Middle frontal gyrus (tissue), 1 donor: Measurements from ENCODE around the gene COL7A1.

Source experiments
- DNase-seq: peaks from one replicate; pipeline ENCODE4 v3.0.0-alpha.2; 2015; ENCODE audit warnings: low spot score; ENCODE audit errors: extremely low spot score

COL7A1 gene

DNA sequence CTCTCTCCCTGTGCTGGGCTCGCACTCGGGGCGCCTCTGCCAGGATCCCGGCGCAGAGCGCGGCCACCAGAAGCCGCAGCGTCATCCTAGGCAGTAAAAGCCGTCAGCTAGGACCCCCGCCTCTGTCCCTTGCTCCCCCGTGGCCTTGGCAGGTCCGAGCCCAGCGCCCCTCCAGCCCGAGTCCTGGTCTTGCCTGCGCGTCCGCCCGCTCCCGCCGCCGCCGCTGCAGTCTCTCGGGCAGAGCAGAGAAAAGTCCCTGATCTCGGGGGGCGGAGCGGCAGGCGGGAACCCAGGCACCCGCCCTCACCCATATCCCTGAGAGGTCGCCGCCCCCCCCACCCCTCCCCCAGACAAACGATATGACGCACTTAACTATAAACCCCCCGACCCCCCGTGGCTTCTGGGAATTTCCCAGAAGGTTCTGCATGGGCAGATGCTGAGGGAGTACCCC, at the start of gene COL7A1:
Gene COL7A1, minus strand, starts transcription at position 255 of the 451 bp plus-strand sequence. Its CDS starts 170 bp downstream, at position 85.
- no peak for DNase-seq

DNA sequence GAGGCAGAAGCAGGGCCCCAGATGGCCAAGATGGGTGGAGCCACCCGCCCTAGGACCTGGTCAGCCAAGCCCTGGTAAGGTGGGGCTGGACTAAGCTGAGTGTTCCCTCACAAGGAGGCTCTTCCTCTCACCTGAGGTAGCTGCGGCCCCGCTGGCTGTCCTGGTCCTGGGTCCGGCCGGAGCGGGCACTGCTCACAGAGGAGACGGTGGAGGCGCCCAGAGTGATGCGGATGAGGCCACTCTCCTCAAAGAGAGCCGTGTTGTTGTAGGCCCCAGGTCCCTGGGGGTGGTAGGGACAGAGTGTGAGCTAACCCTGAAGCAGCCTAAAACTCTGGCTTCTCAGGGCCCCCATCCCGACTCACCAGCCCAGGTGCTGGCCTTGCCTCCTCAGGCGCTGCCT, 47.5 kb upstream of the COL7A1 start:
- DNase-seq = no peak

DNA sequence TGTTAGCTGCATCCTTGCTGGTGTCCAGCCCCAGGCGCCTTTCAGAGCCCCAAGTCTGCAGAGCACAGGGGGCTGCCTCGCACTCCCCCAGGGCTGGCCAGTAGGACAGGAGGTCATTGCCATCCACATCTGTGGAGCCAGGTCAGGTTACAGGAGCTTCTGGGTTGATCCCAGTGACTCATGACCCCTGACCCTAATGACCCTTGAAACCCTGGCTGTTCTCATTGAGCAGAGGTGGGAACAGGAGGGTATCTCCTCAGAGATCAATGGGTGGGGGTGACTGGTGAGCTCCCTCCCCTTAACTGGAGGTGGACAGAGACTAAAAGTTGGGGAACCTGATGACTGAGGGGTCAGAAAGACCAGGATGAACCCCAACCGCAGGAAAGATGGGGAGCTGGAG, 46.3 kb upstream of the COL7A1 start:
- no peak for DNase-seq

DNA sequence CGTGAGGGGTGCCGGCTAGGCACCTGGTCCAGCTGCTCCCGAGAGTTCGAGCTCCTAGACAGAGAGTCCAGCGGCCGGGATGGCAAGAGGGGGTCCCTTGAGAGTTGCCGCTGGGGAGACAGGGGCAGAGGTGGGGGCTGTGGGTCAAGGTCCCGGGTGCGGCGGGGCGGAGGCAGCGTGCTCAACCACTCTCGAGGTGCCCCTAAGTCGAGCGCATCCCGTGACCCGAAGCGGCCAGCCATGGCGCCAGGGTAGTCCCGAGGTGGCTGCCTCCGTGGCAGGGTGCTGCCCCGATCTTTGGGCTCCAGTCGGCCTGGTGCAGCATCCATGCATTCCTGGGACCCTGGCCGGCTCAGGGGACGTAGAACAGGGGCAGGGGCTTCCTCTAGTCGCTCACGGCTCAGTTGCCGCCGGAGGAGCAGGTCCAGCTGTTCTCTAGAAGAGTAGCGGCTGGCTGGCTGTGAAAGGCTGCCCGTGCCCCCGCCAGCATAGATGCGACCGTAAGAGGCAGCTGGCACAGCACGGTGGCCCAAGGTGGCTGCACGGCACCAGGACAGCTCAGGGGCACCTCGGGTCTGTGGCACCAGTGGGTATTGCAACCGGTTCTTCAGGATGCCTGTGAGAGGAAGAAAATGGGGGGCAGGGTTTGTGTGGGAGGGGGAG, 44.9 kb upstream of the COL7A1 start:
- DNase-seq = no peak

DNA sequence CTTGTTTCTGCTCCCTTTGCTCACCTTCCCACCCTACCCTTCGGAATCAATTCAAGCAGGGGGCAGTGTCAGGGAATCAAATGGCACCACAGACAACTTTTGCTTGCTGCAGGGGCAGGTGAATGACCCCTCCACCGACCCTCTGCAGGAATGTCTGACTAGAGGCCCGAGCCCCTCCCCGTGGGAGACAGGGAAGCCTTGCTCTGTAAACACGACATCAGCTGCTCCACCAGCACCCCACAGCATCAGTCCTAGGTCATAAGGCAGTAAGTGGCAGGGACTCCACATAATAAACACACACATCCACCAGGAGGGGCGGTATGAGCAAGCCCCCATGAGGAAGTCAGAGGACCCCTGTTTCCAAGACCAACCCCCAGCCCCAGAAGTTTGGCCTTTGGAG, 42.2 kb upstream of the COL7A1 start:
- no peak for DNase-seq

DNA sequence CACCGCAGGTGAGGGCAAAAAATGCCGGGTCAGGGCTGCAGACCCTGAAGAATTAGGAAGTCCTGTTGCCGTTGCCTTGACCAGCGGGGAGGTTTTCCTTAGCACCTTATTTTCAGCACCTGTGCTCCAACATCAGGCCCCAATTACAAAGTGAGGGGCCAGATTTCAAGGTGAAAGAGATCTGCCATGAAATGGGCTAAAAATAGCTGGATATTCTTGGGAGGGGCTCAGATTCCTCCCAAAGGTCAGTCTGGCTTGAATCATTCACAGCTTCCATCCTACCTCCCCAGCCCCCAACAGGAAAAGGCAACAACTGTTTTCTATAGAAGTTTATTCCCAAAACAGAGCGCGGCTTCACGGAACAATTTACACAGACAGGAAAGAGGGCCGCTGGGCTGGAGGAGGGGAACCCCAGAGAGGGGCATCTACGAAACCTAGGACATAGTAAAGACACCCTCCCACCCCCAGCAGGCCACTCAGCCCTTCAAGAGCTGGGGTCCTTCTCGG, 41.1 kb upstream of the COL7A1 start:
- no peak for DNase-seq

DNA sequence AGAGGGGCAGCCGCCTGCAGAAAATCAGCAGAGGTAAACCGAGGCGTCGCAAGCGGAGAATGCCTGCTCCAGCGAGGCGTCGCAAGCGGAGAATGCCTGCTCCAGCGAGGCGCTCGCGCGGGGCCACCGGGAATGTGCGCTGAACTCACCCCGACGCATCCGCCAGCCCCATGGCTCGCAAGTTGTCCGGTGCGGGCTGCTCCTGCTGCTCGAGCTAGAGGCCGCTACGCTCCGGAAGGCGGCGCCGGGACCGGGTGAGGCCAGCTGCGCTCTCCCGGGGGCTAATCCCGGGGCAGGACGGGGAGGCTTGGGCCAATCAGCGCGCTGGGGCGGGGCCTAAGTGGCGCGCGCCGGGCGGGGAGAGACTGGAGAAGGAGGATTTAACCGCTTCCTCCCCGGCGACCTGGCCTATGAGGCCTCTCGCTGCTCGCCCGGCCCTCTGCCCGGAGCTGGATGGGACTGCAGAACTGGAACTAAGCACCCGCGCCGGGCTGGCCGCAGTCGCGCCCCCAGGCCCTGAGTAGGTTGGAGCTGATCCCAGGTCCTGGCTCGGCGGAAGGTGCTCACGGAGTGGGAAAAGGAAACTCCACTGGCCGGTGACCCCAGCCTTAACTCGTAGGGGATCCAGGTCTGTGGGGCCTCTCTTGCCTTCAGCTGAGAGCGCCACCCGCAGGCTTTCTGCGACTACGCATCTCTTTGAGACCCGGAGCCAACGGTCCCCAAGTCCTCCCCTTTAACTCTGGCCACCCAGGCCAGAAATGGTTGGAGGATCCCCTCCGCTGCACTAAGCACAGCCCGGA, 40.3 kb upstream of the COL7A1 start, which contains the start of gene SLC26A6:
Gene SLC26A6, minus strand, starts transcription at position 240 of the 800 bp plus-strand sequence. Its CDS starts 68 bp downstream, at position 172.
- DNase-seq = peak; percentile 92

DNA sequence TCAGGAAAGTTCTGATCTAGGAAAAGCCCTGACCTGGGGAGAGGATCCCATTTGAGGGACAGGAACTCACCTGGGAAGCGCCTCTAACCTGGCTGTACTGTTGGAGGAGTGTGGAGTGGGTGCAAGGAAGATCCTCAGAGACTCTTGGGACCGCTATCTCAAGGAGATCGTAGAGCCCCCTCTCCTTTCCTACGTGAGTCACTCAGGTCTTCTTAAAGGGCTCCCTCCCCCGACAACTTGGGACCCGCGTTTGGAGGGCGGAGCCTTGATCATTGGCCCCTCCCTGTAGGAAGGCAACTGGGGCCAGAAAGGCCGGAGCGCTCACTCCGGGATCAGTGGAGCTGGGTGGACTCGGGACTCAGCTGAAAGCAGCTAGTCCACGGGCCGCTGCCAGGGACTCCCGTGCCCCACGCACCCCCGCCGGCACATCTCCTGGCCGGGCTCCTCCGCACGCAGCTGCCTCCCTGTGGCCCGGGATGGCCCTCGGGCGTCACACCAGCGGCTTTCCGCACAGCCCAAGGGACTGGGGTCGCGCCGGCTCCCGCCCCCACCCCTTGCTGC, 39.6 kb upstream of the COL7A1 start:
- DNase-seq = no peak

DNA sequence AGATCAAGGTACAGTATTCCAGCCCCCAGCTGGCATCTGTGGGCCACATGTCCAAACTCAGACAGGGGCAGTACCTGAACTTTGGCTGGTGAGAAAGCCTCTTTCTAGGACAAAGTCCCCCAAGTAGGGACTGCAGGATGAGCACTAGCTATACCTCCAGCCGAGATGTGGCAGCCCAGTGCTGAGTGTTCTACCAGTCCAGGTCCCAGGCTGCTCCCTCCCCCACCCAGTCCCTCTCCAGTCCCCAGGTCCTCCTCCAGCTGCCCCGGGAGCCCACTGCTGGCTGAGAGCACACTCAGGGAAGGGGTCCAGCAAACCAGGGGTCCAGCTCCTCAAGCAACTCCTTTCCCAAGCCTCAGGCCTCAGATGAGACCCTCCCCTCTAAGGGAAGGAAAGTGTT, 38.6 kb upstream of the COL7A1 start:
- no peak for DNase-seq

DNA sequence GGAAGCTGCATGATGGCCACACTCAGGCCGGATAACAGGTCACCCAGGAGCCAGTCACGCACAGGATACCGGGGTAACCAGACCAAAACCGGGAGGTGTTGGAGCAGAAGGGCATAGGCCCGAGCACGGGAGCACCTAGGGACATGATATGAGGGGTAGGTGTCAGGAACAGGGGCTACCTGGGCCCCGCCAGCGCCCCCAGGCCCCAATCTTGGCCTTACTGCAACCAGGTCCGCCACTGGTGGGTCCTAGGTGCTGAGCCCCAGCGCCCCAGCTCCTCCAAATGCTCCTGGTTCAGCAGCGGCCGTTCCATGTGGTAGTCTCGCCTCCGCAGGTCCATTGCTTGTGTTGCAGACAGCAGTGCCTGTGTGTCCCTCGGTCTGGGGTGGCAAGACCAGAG, 38.1 kb upstream of the COL7A1 start:
- DNase-seq = no peak

DNA sequence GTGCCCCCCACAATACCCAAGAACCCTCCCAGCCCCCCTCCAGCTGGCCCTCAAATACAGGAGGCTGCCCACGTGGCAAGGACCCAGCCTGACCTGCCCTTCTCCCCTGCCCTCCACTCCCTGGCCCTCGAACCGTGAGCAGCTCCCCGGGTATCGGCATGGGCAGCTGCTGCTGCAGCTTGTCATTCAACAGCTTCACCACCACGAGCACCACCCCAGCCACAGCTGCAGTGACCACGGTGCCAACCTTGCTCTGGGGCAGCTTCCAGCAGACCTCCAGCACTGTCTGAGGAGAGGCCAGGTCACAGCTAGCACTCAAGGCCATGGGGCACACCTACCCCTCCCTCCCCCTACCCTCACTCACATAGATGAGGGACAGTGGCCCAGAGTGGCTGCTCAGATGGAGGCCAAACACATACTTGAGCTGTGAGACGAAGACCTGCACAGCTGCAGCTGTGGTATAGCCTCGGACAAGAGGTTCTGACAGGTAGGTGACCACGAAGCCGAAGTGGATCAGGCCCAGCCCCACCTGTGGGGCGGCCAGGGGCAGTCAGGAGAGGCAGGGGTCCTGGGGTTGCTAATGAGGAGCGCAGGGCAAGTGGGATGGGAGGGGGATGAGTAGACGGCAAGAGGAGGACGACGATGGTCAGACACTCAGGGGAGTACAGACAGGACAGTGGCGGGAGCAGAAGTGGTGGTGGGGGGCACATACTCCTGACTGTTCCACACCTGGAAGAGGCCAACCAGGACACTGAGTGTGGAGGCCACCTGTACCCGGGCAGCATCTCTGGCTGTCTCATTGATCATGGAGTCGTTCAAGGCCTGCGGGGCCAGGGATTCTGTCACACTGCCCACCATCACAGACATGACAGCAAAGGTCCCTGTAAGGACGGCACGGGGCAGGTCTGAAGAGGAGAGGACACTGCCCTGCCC, 36.7 kb upstream of the COL7A1 start:
- no peak for DNase-seq

DNA sequence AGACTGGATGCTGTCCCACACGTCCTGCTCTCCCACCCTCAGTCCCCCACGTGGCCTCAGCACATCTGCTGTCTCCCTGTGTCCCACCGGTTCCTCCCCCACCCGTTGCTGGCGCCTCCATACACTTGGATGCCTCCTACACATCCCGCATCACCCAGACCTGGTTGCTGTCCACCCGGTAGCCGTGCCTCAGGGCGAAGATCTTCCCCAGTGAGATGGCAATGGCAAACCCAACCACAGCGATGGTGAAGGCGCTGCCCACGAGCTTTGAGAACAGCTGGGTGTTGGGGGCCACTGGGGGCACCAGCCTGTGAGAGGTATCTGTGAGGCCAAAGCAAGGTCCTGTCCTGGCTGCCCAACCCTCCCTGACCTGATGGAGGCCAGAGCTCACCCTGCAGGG, 35.7 kb upstream of the COL7A1 start:
- DNase-seq = no peak

DNA sequence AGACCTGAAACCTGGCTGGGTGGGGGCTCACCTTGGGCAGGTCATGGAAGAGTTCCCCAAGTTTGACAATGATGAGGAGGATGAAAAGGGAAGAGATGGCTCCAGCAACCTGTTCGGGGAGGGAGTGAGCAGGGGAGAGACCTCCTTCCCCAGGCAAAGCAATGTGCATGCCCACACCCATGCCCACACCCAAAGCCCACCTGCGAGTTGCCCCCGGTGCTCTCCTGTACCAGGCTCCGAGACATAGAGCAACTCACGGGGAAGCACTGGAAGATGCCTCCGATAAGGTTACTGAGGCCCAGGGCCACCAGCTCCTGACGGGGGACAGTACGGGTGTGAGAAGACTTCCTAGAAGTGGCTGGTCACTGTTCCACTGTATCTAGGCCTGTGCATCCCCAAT, 35.3 kb upstream of the COL7A1 start:
- DNase-seq = no peak

DNA sequence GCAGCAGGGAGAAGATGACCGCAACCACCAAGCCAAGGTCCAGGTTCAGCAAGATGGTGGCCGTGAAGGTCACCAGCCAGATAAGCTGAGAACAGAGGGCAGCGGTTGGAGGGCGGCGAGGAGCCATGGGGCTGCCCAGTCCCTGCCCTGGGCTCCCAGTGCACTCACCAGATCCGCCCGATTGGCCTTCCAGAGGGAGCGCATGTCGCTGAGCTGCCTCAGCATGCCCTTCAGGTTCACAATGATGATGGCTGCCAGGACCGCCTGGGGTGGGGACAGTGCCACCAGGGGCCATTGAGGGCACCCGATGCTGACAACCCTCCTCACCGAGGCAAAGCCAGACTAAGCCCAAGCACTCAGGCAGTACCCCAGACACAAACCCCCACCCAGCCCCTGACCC, 34.8 kb upstream of the COL7A1 start:
- no peak for DNase-seq

DNA sequence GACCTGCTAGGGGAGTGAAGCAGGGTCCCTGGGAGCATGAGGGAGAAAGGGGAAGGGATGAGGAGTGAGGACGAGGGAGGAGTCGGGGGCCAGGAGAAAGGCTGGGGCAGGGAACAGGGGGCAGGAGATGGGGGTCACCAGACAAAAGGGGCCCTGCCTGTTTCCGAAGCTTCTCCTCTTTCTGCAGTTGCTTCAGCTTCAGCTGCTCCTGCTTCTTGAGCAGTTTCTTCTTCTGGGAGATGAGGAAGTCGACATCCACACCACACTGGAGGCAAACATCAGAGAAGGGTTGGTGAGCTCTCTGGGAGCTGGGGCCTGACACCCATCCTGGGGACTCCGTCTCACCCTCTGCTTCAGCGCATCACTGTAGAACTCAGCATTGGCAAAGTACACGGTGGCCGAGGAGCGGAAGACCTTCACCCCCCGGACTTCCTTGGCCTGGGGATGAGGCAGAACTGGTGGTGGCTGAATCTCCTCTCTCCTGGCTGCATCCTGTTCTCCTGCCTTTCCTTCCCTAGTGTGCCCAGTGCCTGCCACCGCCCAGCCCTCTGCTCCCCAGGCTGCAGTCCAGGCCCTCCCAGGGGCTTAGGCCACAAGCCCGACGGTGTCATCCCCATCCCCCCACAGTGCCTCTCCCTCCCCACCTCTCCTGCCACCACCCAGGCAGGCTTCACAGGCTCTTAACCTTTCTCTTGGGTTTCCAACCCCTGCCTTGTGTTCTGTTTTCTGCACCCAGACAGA, 33.3 kb upstream of the COL7A1 start:
- DNase-seq = no peak

DNA sequence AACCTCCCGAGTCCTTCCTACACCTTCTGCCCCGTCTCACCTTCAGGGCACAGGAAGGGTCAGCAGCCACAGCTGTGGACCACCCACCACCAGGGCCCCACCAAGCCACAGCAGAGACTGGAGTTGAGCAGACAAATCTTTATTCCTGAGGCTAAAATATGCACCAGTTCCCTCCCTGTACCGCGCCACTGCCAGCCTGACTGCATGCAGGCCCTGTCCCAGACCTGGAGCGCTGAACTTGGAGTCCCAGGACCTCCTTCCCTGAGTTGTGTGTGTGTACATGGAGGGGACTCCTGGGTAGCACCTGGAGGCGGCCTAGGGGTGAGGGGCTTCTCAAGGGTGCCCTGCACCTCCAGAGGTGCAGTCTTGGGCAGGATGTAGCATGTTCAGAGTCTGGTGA, 30.5 kb upstream of the COL7A1 start:
- DNase-seq = no peak

DNA sequence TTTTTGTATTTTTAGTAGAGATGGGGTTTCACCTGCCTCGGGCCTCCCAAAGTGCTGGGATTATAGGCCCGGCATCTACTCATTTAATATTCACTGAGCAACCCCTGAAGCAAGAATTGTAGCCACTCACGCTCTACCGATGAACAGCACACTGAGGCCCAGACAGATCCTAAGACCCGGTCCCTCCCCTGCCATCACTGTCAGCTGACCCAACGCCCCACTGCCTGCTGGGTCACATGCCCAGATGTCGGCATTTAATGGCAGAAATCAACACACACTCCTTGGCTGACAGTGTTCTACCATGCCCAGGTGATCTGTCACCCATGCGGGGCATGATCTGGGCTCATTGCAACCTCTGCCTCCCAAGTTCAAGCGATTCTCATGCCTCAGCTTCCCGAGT, 29.6 kb upstream of the COL7A1 start:
- DNase-seq = no peak

DNA sequence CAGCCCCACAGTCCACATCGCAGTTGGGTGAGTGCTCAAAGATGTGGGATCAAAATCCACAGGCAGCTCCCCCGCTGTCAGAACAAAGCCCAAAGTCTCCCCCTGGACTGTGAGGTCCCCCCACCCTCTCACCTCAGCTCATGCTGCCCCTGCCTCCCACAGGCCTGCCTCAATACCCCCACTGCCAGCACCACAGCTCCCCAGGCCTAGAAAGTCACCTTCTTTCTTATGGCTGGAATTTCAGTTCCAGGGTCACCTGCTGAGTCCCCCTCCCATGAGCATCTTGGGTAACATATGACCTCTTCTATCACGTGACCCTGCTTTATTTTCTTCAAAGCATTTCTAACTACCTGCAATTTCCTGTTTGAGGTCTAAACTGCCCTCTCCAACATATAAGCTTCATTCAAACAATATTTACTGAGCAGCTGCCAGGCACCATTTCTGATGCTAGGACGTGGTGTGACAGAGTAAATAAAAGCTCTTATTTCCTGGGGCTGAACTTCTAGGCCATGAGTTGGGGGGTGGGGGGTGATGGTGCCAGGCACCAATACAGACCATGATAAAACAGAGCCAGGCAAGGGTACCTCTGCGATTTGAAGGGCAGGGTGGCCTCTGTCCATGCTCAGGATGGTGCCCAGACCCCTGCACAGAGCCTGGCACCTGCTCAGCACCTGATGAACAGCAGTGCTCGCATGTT, 28.9 kb upstream of the COL7A1 start:
- DNase-seq = no peak

DNA sequence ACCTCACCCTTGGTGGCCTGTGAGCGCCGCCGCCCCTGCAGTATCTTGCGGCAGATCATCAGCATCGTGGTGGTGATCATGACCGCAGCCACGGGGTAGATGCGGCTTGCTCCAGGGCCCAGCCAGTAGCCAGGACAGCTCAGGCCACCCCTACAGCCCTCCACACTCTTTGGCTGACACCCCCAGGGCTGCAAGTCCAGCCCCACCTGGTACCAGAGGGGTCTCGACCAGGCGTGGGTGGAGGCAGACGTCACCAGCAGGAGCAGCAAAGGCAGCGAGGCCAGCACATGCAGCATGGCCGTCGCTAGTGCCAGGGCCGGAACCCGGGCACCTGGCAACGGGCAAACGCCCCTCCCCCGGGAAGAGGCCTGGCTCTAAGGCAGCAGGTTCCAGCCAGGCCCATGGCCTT, 26.3 kb upstream of the COL7A1 start, which contains the start of gene TMEM89:
Gene TMEM89, minus strand, starts transcription at position 309 of the 409 bp plus-strand sequence. Its CDS starts 13 bp downstream, at position 296.
- DNase-seq = no peak
